Measurements from ENCODE around the gene SLC6A16.

DNA sequence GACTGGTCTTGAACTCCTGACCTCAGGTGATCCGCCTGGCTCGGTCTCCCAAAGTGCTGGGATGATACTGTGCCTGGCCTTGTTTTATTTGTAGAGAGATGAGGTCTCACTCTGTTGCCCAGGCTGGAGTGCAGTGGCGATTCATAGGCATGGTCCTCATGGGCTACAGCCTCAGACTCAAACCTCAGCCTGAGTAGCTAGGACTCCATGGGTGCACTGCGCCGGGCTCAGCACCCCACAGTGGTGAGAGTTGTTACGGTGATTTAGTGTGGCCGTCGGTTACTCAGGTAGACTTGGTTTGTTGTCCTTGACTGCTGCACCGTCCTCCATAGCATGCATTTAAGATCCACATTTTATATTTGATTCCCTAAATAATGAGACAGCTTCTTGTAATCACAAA, 80.7 kb downstream of the SLC6A16 start:
- TF ChIP-seq, protein P1, sequence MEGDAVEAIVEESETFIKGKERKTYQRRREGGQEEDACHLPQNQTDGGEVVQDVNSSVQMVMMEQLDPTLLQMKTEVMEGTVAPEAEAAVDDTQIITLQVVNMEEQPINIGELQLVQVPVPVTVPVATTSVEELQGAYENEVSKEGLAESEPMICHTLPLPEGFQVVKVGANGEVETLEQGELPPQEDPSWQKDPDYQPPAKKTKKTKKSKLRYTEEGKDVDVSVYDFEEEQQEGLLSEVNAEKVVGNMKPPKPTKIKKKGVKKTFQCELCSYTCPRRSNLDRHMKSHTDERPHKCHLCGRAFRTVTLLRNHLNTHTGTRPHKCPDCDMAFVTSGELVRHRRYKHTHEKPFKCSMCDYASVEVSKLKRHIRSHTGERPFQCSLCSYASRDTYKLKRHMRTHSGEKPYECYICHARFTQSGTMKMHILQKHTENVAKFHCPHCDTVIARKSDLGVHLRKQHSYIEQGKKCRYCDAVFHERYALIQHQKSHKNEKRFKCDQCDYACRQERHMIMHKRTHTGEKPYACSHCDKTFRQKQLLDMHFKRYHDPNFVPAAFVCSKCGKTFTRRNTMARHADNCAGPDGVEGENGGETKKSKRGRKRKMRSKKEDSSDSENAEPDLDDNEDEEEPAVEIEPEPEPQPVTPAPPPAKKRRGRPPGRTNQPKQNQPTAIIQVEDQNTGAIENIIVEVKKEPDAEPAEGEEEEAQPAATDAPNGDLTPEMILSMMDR (IDR thresholded peaks at IDR 0.05) = no peak
- no peak for TF ChIP-seq POLR2A (IDR thresholded peaks at IDR 0.05)
- no peak for TF ChIP-seq EP300 (IDR thresholded peaks at IDR 0.05)
- TF ChIP-seq POLR2AphosphoS5 (IDR thresholded peaks at IDR 0.05) = no peak

All from sigmoid colon (tissue), 4 donors.